Fibroblast of upper back skin (primary cell): ENCODE results near the gene UTS2B.

Experiments used
- DNase-seq: peaks from one replicate; pipeline ENCODE4 v3.0.0-alpha.2; 2013

UTS2B gene

GRCh38 chr3:191320316-191320715 is 10.0 kb downstream of the UTS2B start:
- DNase-seq, result no peak

GRCh38 chr3:191316876-191317603 is 13.3 kb downstream of the UTS2B start:
- DNase-seq, result no peak

GRCh38 chr3:191314109-191314728 is 16.1 kb downstream of the UTS2B start:
- no peak for DNase-seq

- no peak for DNase-seq
Observed at GRCh38 chr3:191313296-191313695, 17.0 kb downstream of the UTS2B start.

GRCh38 chr3:191307341-191307740 is 23.0 kb downstream of the UTS2B start:
- DNase-seq, result no peak

GRCh38 chr3:191306428-191306827 is 23.9 kb downstream of the UTS2B start:
- DNase-seq, result no peak

- no peak for DNase-seq
Observed at GRCh38 chr3:191303596-191303995, 26.7 kb downstream of the UTS2B start.

GRCh38 chr3:191302451-191302850 is 27.9 kb downstream of the UTS2B start:
- no peak for DNase-seq

GRCh38 chr3:191301782-191302411 is 28.4 kb downstream of the UTS2B start:
- DNase-seq, result no peak

GRCh38 chr3:191301017-191301416 is 29.3 kb downstream of the UTS2B start:
- no peak for DNase-seq

- DNase-seq, result no peak
Observed at GRCh38 chr3:191300422-191300821, 29.9 kb downstream of the UTS2B start.

GRCh38 chr3:191298846-191299245 is 31.5 kb downstream of the UTS2B start:
- no peak for DNase-seq

GRCh38 chr3:191296041-191296541 is 34.2 kb downstream of the UTS2B start:
- DNase-seq, result no peak

GRCh38 chr3:191294291-191294690 is 36.0 kb downstream of the UTS2B start:
- no peak for DNase-seq

- DNase-seq, result no peak
Observed at GRCh38 chr3:191292243-191293015, 37.9 kb downstream of the UTS2B start.

- peak; percentile 10 for DNase-seq
Observed at GRCh38 chr3:191290311-191291025, 39.9 kb downstream of the UTS2B start.

- DNase-seq, result no peak
Observed at GRCh38 chr3:191283400-191283799, 46.9 kb downstream of the UTS2B start.

- DNase-seq, result peak; percentile 7
Observed at GRCh38 chr3:191282251-191283185, 47.8 kb downstream of the UTS2B start.

- DNase-seq, result no peak
Observed at GRCh38 chr3:191280882-191281281, 49.4 kb downstream of the UTS2B start.

- DNase-seq, result no peak
Observed at GRCh38 chr3:191280111-191280510, 50.2 kb downstream of the UTS2B start.

- DNase-seq, result no peak
Observed at GRCh38 chr3:191275751-191276150, 54.6 kb downstream of the UTS2B start.
